ENCODE data around the gene ELF5.

The ELF5 gene

GRCh38 chr11:34445956-34446355 lies 67.6 kb downstream of the ELF5 start:
- H3K79me2 ChIP-seq (ENCODE audit: insufficient read depth, low read length): no peaks in the 10 kb centered on the region; the same call in 1 of the 2 replicates
- H3K4me1 ChIP-seq (ENCODE audit: insufficient read depth, low read length, severe bottlenecking): peaks cover 13% of the 10 kb centered on the region
- no peak for TF ChIP-seq EZH2 (IDR thresholded peaks at IDR 0.05; ENCODE audit: borderline replicate concordance, low read length)
- no peak for TF ChIP-seq CTCF (IDR thresholded peaks at IDR 0.05; ENCODE audit: low read length)
- H3K9me2 ChIP-seq (ENCODE audit: low read depth, low read length): no peaks in the 10 kb centered on the region
- H3K4me2 ChIP-seq (ENCODE audit: low read length): no peak overlapping the region
- H3K27ac ChIP-seq (ENCODE audit: low read depth, low read length, poor library complexity, severe bottlenecking): no peak overlapping the region
- H3K9me3 ChIP-seq (ENCODE audit: low read length): no peaks in the 10 kb centered on the region
- H3K9ac ChIP-seq (ENCODE audit: low read length): no peak overlapping the region
- H3F3A ChIP-seq (ENCODE audit: insufficient read depth, low read length): no peaks in the 10 kb centered on the region
- H3K4me3 ChIP-seq (ENCODE audit: low read depth, low read length, poor library complexity, severe bottlenecking): no peak overlapping the region
- H3K27me3 ChIP-seq (ENCODE audit: insufficient read depth, low read length): no peaks in the 10 kb centered on the region
- peaks cover 28% of the 10 kb centered on the region for H3K36me3 ChIP-seq (ENCODE audit: insufficient read depth, low read length)
- H2AFZ ChIP-seq (ENCODE audit: low read length): no peak overlapping the region
- no peaks in the 10 kb centered on the region for H4K20me1 ChIP-seq (ENCODE audit: insufficient read depth, low read length)

- Histone ChIP-seq H3K4me2 (ENCODE audit: low read length) (no peak overlapping the region), H3K27ac (ENCODE audit: low read depth, low read length, poor library complexity, severe bottlenecking) (no peak overlapping the region), H3K36me3 (ENCODE audit: insufficient read depth, low read length) (peaks cover 15% of the 10 kb centered on the region), H2AFZ (ENCODE audit: low read length) (no peak overlapping the region), H3K79me2 (ENCODE audit: insufficient read depth, low read length) (peaks cover 2% of the 10 kb centered on the region; the same call in 1 of the 2 replicates), H3K4me1 (ENCODE audit: insufficient read depth, low read length, severe bottlenecking) (peaks cover 22% of the 10 kb centered on the region), H4K20me1 (ENCODE audit: insufficient read depth, low read length) (no peaks in the 10 kb centered on the region), H3K27me3 (ENCODE audit: insufficient read depth, low read length) (no peaks in the 10 kb centered on the region), H3K9ac (ENCODE audit: low read length) (no peak overlapping the region), H3K4me3 (ENCODE audit: low read depth, low read length, poor library complexity, severe bottlenecking) (no peak overlapping the region), H3K9me2 (ENCODE audit: low read depth, low read length) (no peaks in the 10 kb centered on the region), H3F3A (ENCODE audit: insufficient read depth, low read length) (no peaks in the 10 kb centered on the region), H3K9me3 (ENCODE audit: low read length) (no peaks in the 10 kb centered on the region)
- TF ChIP-seq CTCF (IDR thresholded peaks at IDR 0.05; ENCODE audit: low read length): no peak
- no peak for TF ChIP-seq EZH2 (IDR thresholded peaks at IDR 0.05; ENCODE audit: borderline replicate concordance, low read length)
These were observed 69.2 kb downstream of the ELF5 start for GRCh38 chr11:34444428-34444827.

- H3K27ac ChIP-seq (ENCODE audit: low read depth, low read length, poor library complexity, severe bottlenecking): no peak overlapping the region
- peaks cover 3% of the 10 kb centered on the region; the same call in 1 of the 2 replicates for H3K79me2 ChIP-seq (ENCODE audit: insufficient read depth, low read length)
- no peaks in the 10 kb centered on the region for H3K9me3 ChIP-seq (ENCODE audit: low read length)
- no peaks in the 10 kb centered on the region for H4K20me1 ChIP-seq (ENCODE audit: insufficient read depth, low read length)
- H3K4me1 ChIP-seq (ENCODE audit: insufficient read depth, low read length, severe bottlenecking): peaks cover 18% of the 10 kb centered on the region
- TF ChIP-seq CTCF (IDR thresholded peaks at IDR 0.05; ENCODE audit: low read length): no peak
- TF ChIP-seq EZH2 (IDR thresholded peaks at IDR 0.05; ENCODE audit: borderline replicate concordance, low read length): no peak
- no peaks in the 10 kb centered on the region for H3F3A ChIP-seq (ENCODE audit: insufficient read depth, low read length)
- peaks cover 14% of the 10 kb centered on the region; the same call in 1 of the 2 replicates for H3K36me3 ChIP-seq (ENCODE audit: insufficient read depth, low read length)
- H3K9me2 ChIP-seq (ENCODE audit: low read depth, low read length): no peaks in the 10 kb centered on the region
- no peaks in the 10 kb centered on the region for H3K27me3 ChIP-seq (ENCODE audit: insufficient read depth, low read length)
- H3K4me2 ChIP-seq (ENCODE audit: low read length): no peak overlapping the region
- H3K4me3 ChIP-seq (ENCODE audit: low read depth, low read length, poor library complexity, severe bottlenecking): no peak overlapping the region
- H2AFZ ChIP-seq (ENCODE audit: low read length): no peak overlapping the region
- no peak overlapping the region for H3K9ac ChIP-seq (ENCODE audit: low read length)
These were observed 70.5 kb downstream of the ELF5 start for GRCh38 chr11:34443136-34443535.

Measured in OCI-LY1 (cell line).